Nephron progenitor cell (in vitro differentiated cells): ENCODE results near the gene LCN10.
A peak's percentile ranks its signal among the peaks of the same experiment; 100 is the strongest.

ENCODE experiments used
- DNase-seq: peaks from one replicate; pipeline ENCODE4 v3.0.0; 2021
- H3K27ac Mint-ChIP-seq: 2 replicates; pipeline ENCODE4 v1.8.0; 2021; ENCODE audit warnings: mild to moderate bottlenecking, moderate library complexity, mixed read lengths
- H3K27me3 Mint-ChIP-seq: 2 replicates; pipeline ENCODE4 v1.8.0; 2021; ENCODE audit warnings: mild to moderate bottlenecking, low read depth, mixed read lengths; ENCODE audit not compliant: poor library complexity
- H3K36me3 Mint-ChIP-seq: 2 replicates; pipeline ENCODE4 v1.8.0; 2021; ENCODE audit warnings: low read depth, mixed read lengths
- H3K4me1 Mint-ChIP-seq: 2 replicates; pipeline ENCODE4 v1.8.0; 2021; ENCODE audit warnings: mixed read lengths
- H3K4me3 Mint-ChIP-seq: 2 replicates; pipeline ENCODE4 v1.8.0; 2021; ENCODE audit warnings: mild to moderate bottlenecking, moderate library complexity, mixed read lengths
- H3K9me3 Mint-ChIP-seq: 2 replicates; pipeline ENCODE4 v1.8.0; 2021; ENCODE audit warnings: mild to moderate bottlenecking, moderate library complexity, mixed read lengths
- TF ChIP-seq, protein P1 (sequence below): fragments of 200-600 bp; sonication (generic); IDR thresholded peaks from 2 replicates; pipeline ENCODE4 v1.5.0; 2021; ENCODE audit warnings: antibody characterized with exemption

The LCN10 gene

DNA sequence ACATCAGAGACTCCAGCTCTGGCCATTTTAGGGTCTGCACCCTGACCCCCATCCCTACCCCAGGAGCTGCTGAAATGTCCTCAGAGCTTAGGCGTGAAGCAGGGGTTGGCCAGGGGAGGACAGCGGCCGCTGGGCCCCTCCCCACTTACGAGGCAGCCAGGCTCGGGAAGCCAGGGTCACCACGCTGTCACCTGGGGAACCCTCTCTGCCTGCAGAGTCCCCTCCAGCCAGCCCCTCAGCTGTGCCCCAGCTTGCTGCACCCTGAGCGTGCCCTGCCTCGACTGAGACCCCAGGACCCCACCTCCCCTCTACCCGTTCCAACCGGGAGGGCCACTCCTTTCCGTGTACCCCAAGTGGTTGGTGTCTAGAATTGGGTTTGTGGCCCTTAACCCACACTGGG is 2.7 kb downstream of the LCN10 start:
- peaks cover 7% of the 10 kb centered on the region for H3K9me3 Mint-ChIP-seq
- peaks cover 11% of the 10 kb centered on the region for H3K4me1 Mint-ChIP-seq
- no peak overlapping the region for H3K27ac Mint-ChIP-seq
- DNase-seq: no peak
- no peak overlapping the region for H3K4me3 Mint-ChIP-seq
- H3K27me3 Mint-ChIP-seq: peaks cover 15% of the 10 kb centered on the region
- H3K36me3 Mint-ChIP-seq: no peaks in the 10 kb centered on the region
- TF ChIP-seq, protein P1, sequence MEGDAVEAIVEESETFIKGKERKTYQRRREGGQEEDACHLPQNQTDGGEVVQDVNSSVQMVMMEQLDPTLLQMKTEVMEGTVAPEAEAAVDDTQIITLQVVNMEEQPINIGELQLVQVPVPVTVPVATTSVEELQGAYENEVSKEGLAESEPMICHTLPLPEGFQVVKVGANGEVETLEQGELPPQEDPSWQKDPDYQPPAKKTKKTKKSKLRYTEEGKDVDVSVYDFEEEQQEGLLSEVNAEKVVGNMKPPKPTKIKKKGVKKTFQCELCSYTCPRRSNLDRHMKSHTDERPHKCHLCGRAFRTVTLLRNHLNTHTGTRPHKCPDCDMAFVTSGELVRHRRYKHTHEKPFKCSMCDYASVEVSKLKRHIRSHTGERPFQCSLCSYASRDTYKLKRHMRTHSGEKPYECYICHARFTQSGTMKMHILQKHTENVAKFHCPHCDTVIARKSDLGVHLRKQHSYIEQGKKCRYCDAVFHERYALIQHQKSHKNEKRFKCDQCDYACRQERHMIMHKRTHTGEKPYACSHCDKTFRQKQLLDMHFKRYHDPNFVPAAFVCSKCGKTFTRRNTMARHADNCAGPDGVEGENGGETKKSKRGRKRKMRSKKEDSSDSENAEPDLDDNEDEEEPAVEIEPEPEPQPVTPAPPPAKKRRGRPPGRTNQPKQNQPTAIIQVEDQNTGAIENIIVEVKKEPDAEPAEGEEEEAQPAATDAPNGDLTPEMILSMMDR: no peak

DNA sequence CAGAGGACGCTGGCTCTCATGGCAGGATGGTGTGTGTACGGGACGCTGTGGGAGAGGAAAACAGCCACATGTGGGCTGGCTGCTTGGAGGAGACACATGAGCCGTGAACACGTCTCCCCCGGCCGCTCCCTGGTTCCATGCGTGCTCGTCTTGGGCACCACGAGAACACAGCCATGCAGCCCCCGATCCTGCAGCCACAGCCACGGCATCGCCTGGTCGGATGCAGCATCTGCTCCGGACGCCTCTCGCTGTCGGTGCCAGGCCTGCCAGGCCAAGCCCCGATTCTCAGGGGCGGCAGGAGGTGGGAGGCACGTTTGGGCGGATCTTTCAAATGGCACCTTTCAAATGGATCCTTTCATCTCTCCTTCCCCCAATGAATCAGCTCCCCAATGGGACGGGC is 3.2 kb downstream of the LCN10 start:
- peak overlapping the region; percentile 85 for H3K27ac Mint-ChIP-seq
- DNase-seq: no peak
- H3K36me3 Mint-ChIP-seq: no peaks in the 10 kb centered on the region
- TF ChIP-seq, protein P1: no peak
- H3K27me3 Mint-ChIP-seq: peaks cover 15% of the 10 kb centered on the region
- H3K4me1 Mint-ChIP-seq: peaks cover 11% of the 10 kb centered on the region
- peaks cover 7% of the 10 kb centered on the region for H3K9me3 Mint-ChIP-seq
- no peak overlapping the region for H3K4me3 Mint-ChIP-seq

DNA sequence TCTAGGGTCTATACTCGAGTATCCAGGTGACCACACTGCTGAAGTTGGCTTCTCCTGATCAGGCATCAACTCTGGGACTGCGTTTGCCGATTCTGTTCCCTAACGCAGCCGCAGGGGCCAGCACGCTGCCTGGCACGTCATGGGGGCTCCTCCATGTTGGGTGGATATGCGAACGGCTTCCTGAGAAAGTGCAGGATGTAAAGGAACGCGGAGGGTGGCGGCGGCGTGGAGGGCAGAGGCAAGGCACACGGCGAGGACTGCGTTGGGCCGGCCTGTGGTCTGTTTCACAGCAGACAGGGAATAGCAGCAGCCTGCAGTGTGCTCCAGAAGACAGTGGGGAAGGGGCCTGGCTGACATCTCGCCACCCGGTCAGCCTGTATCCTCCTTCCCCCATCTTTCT is 3.8 kb downstream of the LCN10 start:
- TF ChIP-seq, protein P1: no peak
- DNase-seq: no peak
- Mint-ChIP-seq H3K27ac (no peak overlapping the region), H3K9me3 (peaks cover 7% of the 10 kb centered on the region), H3K36me3 (no peaks in the 10 kb centered on the region), H3K4me3 (no peak overlapping the region), H3K27me3 (peaks cover 15% of the 10 kb centered on the region), H3K4me1 (peaks cover 11% of the 10 kb centered on the region)

DNA sequence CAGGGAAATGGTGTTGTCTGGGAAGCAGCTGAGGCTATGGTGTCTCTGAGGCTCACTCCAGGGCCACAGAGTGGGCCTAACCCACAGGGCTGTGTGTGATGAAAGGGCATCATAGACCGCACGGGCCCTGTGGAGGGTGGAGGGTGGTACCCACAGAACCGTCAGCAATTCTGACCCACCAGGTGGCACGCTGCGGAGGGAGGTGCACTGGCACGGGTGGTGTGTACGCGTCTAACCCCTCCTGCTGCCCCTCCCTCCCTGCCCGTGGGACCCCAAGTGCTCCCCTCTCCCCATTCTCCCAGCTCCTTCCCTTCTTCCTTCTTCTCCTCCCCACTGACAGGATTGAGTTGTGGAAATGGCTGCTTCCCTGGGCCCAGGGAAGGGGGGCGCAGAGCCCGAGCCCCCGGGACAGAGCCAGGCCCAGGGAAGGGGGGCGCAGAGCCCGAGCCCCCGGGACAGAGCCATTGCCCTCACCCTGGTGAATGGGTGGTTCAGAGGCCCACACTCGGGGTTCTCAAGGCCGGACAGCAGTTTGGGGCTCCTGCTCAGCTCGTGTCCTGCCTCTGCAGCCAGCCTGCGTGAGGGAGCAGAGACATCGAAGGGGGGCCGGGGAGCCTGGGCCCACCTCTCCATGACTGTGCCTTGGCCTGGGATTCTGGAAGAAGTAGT is 6.8 kb downstream of the LCN10 start:
- Mint-ChIP-seq H3K9me3 (peaks cover 7% of the 10 kb centered on the region), H3K4me1 (peaks cover 11% of the 10 kb centered on the region), H3K36me3 (no peaks in the 10 kb centered on the region), H3K4me3 (no peak overlapping the region), H3K27me3 (peaks cover 24% of the 10 kb centered on the region), H3K27ac (no peak overlapping the region)
- TF ChIP-seq, protein P1: no peak
- no peak for DNase-seq

DNA sequence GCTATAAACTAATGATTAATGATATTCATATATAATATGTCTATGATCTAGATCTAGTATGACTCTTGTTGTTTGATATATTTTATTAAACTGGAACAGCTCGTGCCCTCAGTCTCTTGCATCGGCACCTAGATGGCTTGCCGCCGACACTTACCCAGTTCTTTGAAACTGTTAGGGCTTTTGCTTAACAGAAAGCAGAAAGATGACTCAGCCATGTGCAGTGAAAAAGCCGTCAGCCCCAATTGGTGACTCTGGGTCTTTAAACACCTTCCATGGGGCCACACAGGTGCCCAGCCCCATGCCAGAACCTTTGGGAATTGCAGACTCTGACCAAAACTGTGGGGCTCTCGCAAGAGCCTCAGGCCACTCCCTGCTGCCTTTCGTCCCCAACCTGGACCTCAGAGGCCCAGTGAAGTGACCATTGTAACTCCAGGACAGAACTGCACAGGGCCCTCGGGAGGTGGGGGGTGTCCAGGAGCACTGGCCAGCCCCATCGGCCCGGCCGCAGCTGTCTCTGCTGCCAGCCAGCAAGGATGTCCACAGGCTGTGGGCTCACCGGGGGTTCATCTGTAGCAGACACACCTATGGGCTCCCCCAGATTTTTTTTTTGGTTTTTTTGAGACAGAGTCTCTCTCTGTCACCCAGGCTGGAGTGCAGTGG is 7.8 kb downstream of the LCN10 start:
- Mint-ChIP-seq H3K9me3 (peaks cover 7% of the 10 kb centered on the region), H3K4me3 (no peak overlapping the region), H3K4me1 (peaks cover 15% of the 10 kb centered on the region), H3K27ac (no peak overlapping the region), H3K36me3 (peaks cover 7% of the 10 kb centered on the region), H3K27me3 (peaks cover 19% of the 10 kb centered on the region)
- no peak for DNase-seq
- TF ChIP-seq, protein P1: no peak

DNA sequence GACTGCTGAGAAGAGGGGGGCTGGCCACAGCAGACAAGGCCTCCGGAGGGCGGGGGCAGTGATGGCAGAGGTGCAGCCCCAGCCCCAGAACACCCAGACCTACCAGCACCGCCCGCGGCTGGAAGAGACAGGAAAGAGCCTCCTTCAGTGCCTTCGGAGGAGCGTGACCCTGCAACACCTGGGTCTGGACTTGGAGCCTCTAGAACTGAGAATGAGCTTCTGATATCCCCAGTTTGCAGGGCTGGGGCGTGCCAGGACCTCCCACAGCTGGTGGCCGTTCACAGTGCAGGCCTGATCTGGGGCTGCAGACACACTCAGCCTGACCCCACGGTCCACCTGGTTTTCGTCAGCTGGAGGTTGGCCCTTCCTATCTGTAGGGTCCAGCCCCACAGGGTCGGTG is 9.1 kb downstream of the LCN10 start:
- H3K4me3 Mint-ChIP-seq: no peak overlapping the region
- DNase-seq: no peak
- peaks cover 7% of the 10 kb centered on the region for H3K36me3 Mint-ChIP-seq
- H3K4me1 Mint-ChIP-seq: peaks cover 15% of the 10 kb centered on the region
- TF ChIP-seq, protein P1: no peak
- H3K9me3 Mint-ChIP-seq: peaks cover 5% of the 10 kb centered on the region
- no peak overlapping the region for H3K27ac Mint-ChIP-seq
- H3K27me3 Mint-ChIP-seq: peaks cover 19% of the 10 kb centered on the region
